Measurements from ENCODE around the gene SMIM38.

DNA sequence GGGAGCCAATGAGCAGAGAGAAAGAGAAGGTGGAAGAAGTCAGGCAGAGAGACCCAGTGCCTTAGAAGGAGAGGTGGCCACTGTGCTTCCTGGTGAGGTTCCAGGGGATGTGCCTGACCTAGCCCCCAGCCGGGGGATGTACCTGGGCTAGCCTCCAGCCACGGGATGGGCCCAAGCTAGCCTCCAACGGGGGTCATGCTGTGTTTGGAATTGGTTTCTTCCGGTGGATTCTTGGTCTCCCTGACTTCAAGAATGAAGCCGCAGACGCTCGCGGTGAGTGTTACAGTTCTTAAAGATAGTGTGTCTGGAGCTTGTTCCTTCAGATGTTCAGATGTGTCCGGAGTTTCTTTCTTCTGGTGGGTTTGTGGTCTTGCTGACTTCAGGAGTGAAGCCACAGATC, 6.9 kb upstream of the SMIM38 start:
- TF ChIP-seq, protein P1, sequence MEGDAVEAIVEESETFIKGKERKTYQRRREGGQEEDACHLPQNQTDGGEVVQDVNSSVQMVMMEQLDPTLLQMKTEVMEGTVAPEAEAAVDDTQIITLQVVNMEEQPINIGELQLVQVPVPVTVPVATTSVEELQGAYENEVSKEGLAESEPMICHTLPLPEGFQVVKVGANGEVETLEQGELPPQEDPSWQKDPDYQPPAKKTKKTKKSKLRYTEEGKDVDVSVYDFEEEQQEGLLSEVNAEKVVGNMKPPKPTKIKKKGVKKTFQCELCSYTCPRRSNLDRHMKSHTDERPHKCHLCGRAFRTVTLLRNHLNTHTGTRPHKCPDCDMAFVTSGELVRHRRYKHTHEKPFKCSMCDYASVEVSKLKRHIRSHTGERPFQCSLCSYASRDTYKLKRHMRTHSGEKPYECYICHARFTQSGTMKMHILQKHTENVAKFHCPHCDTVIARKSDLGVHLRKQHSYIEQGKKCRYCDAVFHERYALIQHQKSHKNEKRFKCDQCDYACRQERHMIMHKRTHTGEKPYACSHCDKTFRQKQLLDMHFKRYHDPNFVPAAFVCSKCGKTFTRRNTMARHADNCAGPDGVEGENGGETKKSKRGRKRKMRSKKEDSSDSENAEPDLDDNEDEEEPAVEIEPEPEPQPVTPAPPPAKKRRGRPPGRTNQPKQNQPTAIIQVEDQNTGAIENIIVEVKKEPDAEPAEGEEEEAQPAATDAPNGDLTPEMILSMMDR (IDR thresholded peaks at IDR 0.05 in 2 of 3, conservative IDR thresholded peaks at IDR 0.05 in 1 of 3; ENCODE audit: borderline replicate concordance in 1 of 3, insufficient read depth in 1 of 3, low read depth in 2 of 3, low read length in 2 of 3) = no peak
- no peak for TF ChIP-seq POLR2AphosphoS5 (IDR thresholded peaks at IDR 0.05; ENCODE audit: low read depth, low read length)
- TF ChIP-seq POLR2A (IDR thresholded peaks at IDR 0.05; ENCODE audit: borderline replicate concordance, extremely low read depth, insufficient read depth, insufficient read length) = no peak
- TF ChIP-seq RAD21 (IDR thresholded peaks at IDR 0.05; ENCODE audit: low read depth) = no peak
- TF ChIP-seq SP1 (IDR thresholded peaks at IDR 0.05; ENCODE audit: low read depth) = no peak
- no peak for TF ChIP-seq EZH2phosphoT487 (IDR thresholded peaks at IDR 0.05; ENCODE audit: borderline replicate concordance)
